Lung (tissue), 12 donors: ENCODE data around the gene LUZP4. TPM values are rescaled to one million over a fixed set of nuclear protein-coding genes. Genes with fewer than 3 reads are reported as not detected.
"Not testable (repeated sequence)": the region's sequence is repeated elsewhere in the genome, so short reads cannot be mapped to it uniquely, and the experiment has no call there.

Source experiments
- ATAC-seq: fragments of 200-7000 bp; cut with Tn5 transposase; one replicate; pipeline ENCODE4 v1.9.1; 2020; ENCODE audit warnings: moderate number of reproducible peaks; ENCODE audit not compliant: insufficient read depth, low FRiP score
- DNase-seq, 3 donors: peaks; one replicate each; pipeline ENCODE4 v3.0.0-alpha.2; 2013 to 2017
- H3K27ac ChIP-seq, 2 donors: one replicate each; pipeline ENCODE4 v1.5.1; 2013; ENCODE audit warnings: mild to moderate bottlenecking in 2 of 2, moderate library complexity in 2 of 2, control low read depth in 1 of 2, inconsistent platforms in 1 of 2, low read depth in 1 of 2, low read length in 1 of 2
- H3K27me3 ChIP-seq, 3 donors: one replicate each; pipeline ENCODE4 v1.5.1; 2013; ENCODE audit warnings: low read length in 2 of 3; ENCODE audit not compliant: control insufficient read depth in 3 of 3, insufficient read depth in 3 of 3
- H3K36me3 ChIP-seq, 4 donors: one replicate each; pipeline ENCODE4 v1.5.1; 2013; ENCODE audit warnings: low read length in 4 of 4, mild to moderate bottlenecking in 1 of 4, moderate library complexity in 1 of 4; ENCODE audit not compliant: control insufficient read depth in 4 of 4, insufficient read depth in 4 of 4
- H3K4me1 ChIP-seq, 5 donors: one replicate each; pipeline ENCODE4 v1.5.1; 2013; ENCODE audit warnings: low read length in 5 of 5, mild to moderate bottlenecking in 2 of 5, moderate library complexity in 1 of 5; ENCODE audit not compliant: control insufficient read depth in 5 of 5, insufficient read depth in 5 of 5
- H3K4me3 ChIP-seq: one replicate; pipeline ENCODE4 v1.5.1; 2013; ENCODE audit warnings: mild to moderate bottlenecking, control low read depth, moderate library complexity
- H3K9ac ChIP-seq, 2 donors: one replicate each; pipeline ENCODE4 v1.5.1; 2013; ENCODE audit warnings: low read length in 2 of 2, control low read depth in 1 of 2; ENCODE audit not compliant: insufficient read depth in 1 of 2
- H3K9me3 ChIP-seq, 4 donors: one replicate each; pipeline ENCODE4 v1.5.1; 2013; ENCODE audit warnings: low read length in 3 of 4, mild to moderate bottlenecking in 1 of 4, moderate library complexity in 1 of 4; ENCODE audit not compliant: control insufficient read depth in 4 of 4, insufficient read depth in 3 of 4
- WGBS, 2 donors: extraction: QIAGEN DNeasy Blood & Tissue Kit; methylation state at CpG; one replicate each; pipeline ENCODE4 v1.1.7; 2013; 5-methylcytosine and 5-hydroxymethylcytosine counted together
- polyA plus RNA-seq, 2 donors: library from polyadenylated mRNA; stranded (reverse); fragments of 200-250 nt; gene quantifications; one replicate each; pipeline ENCODE4 v1.2.1, GENCODE V29; 2013
- total RNA-seq, 2 donors: library from RNA; depleted of rRNA in 1 of 2; stranded (reverse); fragments of >200 nt in 1 of 2; gene quantifications; one replicate each; pipeline ENCODE4 v1.2.1, GENCODE V29; 2014 to 2021
- TF ChIP-seq, protein P1 (sequence below): IDR thresholded peaks from 2 replicates; pipeline ENCODE4 v1.5.1; 2012; ENCODE audit warnings: mild to moderate bottlenecking; ENCODE audit errors: control extremely low read depth, extremely low read depth
- donor health status: control.
- donor health status: control.
- donor health status: Bipolar disorder and iron deficiency.
- donor health status: healthy.
- donor health status: DM: yes; HTN: yes; CAD: no.

LUZP4 gene
- total and polyA plus RNA-seq, 4 donors: not detected

DNA sequence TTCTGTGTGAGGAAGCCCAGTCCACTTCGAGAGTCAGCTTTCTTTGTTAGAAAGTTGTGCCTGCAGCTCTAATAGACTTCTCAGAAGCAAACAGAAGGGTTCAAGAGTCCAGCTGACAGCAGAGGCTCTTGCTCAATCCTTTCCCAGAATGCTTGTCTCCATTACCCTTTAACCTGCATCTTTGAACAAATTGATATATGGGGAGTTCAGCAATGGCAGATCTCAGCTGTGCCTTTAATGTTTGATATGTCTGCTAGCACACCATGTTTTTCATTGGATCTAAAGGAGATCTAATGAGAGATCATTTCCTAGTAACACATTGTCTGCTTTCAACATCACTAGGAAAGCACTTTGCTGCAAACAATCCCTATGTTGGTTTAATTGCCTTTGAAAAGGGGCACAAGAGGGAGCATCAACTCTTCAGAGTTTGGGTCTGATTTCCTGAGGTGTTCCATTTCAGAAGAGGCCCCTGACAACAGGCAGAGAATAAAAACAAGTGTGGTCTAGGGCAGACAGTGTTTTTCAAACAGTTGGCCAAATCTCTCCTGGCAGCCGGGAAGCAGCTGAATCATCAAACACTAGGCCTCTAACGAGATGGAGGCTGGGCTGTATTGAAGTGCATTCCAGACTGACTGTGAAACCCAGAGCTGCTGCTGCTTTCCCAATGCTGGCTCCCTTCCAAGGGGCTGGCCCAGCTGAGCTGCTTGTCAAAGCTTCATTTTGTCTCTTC lies 55.5 kb downstream of the LUZP4 start:
- ATAC-seq: peak; percentile 83
- Histone ChIP-seq H3K4me1 (peaks cover 0 to 17% (median 4%) of the 10 kb centered on the region in 5 donors), H3K9me3 (no peaks in the 10 kb centered on the region), H3K27ac (peak overlapping the region; percentile 62 to 84), H3K4me3 (no peak overlapping the region), H3K9ac (peak overlapping the region in 1 of 2 donors; percentile 71), H3K27me3 (peaks cover 4 to 24% (median 16%) of the 10 kb centered on the region in 3 donors), H3K36me3 (no peaks in the 10 kb centered on the region)
- WGBS, 2 donors: 0 to 27% methylated on average over 3 of the region's 3 CpGs
- TF ChIP-seq, protein P1, sequence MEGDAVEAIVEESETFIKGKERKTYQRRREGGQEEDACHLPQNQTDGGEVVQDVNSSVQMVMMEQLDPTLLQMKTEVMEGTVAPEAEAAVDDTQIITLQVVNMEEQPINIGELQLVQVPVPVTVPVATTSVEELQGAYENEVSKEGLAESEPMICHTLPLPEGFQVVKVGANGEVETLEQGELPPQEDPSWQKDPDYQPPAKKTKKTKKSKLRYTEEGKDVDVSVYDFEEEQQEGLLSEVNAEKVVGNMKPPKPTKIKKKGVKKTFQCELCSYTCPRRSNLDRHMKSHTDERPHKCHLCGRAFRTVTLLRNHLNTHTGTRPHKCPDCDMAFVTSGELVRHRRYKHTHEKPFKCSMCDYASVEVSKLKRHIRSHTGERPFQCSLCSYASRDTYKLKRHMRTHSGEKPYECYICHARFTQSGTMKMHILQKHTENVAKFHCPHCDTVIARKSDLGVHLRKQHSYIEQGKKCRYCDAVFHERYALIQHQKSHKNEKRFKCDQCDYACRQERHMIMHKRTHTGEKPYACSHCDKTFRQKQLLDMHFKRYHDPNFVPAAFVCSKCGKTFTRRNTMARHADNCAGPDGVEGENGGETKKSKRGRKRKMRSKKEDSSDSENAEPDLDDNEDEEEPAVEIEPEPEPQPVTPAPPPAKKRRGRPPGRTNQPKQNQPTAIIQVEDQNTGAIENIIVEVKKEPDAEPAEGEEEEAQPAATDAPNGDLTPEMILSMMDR: no peak
- peak; percentile 95 to 98 (median 97) for DNase-seq

DNA sequence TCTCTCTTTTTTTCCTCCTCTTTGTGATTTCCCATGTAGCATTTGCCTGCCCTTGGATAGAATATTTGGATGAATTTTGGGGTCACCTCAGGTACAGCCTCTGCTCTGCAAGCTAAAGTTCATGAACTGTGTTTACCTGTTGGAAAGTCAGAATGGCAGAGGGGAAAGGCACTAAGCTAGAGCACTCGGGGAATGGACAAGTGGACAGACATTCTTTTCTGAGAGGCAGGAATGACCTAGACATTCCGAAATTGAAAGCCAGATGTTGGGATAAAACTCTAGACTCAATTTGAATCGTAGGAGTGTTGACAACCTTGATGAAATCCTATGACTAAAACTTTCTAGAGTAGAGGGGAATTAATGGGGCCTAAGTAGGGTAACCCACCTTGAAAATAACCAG lies 56.1 kb downstream of the LUZP4 start:
- no peak for DNase-seq
- H3K36me3 ChIP-seq: no peaks in the 10 kb centered on the region
- peaks cover 4 to 27% (median 18%) of the 10 kb centered on the region in 3 donors for H3K27me3 ChIP-seq
- H3K4me1 ChIP-seq: peaks cover 0 to 19% (median 4%) of the 10 kb centered on the region in 5 donors
- WGBS, 2 donors: 28 to 91% methylated on average over 3 of the region's 3 CpGs
- TF ChIP-seq, protein P1: no peak
- peak overlapping the region in 1 of 2 donors; percentile 65 for H3K27ac ChIP-seq
- H3K9ac ChIP-seq: peak overlapping the region in 1 of 2 donors; percentile 40
- no peaks in the 10 kb centered on the region for H3K9me3 ChIP-seq
- ATAC-seq: peak; percentile 15
- no peak overlapping the region for H3K4me3 ChIP-seq

DNA sequence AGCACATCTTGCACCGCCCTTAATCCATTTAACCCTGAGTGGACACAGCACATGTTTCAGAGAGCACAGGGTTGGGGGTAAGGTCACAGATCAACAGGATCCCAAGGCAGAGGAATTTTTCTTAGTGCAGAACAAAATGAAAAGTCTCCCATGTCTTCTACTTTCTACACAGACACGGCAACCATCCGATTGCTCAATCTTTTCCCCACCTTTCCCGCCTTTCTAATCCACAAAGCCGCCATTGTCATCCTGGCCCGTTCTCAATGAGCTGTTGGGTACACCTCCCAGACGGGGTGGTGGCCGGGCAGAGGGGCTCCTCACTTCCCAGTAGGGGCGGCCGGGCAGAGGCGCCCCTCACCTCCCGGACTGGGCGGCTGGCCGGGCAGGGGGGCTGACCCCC lies 57.2 kb downstream of the LUZP4 start:
- Histone ChIP-seq H3K27me3 (peaks cover 4 to 21% (median 20%) of the 10 kb centered on the region in 3 donors), H3K4me1 (peaks cover 0 to 24% (median 4%) of the 10 kb centered on the region in 5 donors)
- not testable (repeated sequence) for DNase-seq, H3K9me3 ChIP-seq, H3K27ac ChIP-seq, H3K9ac ChIP-seq, ATAC-seq, H3K36me3 ChIP-seq, H3K4me3 ChIP-seq
- 87 to 92% methylated on average over 8 to 9 of the region's 14 CpGs for WGBS, 2 donors

DNA sequence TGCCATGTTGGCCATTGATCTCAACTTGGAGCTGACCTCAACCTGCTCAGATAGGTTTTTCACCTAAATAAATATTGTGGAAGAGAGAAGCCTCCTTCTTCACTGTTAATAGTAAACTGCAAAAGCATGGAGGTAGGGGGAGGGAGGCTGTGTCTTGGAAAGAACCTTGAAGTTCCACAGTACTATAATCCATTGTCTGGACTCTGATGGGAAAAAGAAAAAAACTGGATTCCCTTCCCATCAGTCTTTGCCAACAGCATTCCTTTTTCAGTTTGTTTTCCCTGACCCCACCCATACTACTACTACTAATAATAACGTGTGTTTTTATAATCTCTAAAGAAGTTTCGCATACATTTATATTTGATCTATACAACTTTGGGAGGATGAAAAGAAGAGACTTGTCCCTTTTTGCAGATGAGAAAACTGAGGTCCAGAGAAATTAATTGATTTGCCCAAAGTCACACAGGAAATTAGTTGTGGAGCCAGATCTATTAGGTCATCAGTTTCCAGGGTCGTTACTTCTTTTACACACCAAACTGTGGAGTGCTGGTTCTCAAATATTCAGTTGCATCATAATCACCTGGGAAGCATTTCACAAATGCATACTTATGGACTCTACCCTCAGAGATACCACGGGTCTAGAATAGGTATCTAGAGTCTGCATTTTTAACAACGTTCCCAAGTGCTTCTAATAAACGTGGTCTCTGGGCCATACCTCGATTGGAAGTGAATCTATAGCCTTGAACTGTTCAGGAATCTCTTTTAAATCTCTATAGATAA lies 59.1 kb downstream of the LUZP4 start:
- no peak overlapping the region for H3K4me3 ChIP-seq
- H3K27ac ChIP-seq: no peak overlapping the region
- DNase-seq (no peak), ATAC-seq (no peak)
- no peak overlapping the region for H3K9ac ChIP-seq
- no peaks in the 10 kb centered on the region for H3K36me3 ChIP-seq
- no peaks in the 10 kb centered on the region for H3K9me3 ChIP-seq
- 64 to 78% methylated on average over 7 of the region's 7 CpGs for whole genome bisulfite sequencing, 2 donors
- peaks cover 0 to 16% (median 14%) of the 10 kb centered on the region in 3 donors for H3K27me3 ChIP-seq
- TF ChIP-seq, protein P1: no peak
- H3K4me1 ChIP-seq: peaks cover 0 to 24% (median 0%) of the 10 kb centered on the region in 5 donors
